Measurements from ENCODE around the gene GLMP.

Gene GLMP

GRCh38 chr1:156303241-156303640 is 7.8 kb upstream of the GLMP start:
- no peaks in the 10 kb centered on the region for H3K27me3 Mint-ChIP-seq
- no peak overlapping the region for H3K4me3 Mint-ChIP-seq
- no peaks in the 10 kb centered on the region for H3K9me3 Mint-ChIP-seq (ENCODE audit: low read depth)
- no peak overlapping the region for H3K27ac Mint-ChIP-seq
- no peaks in the 10 kb centered on the region for H3K4me1 Mint-ChIP-seq (ENCODE audit: low read depth)
- H3K36me3 Mint-ChIP-seq: peaks cover 2% of the 10 kb centered on the region

GRCh38 chr1:156298852-156299357 is 3.4 kb upstream of the GLMP start, which contains the start of gene VHLL:
Gene VHLL (minus strand): TSS chr1:156299307. CDS start chr1:156299189, 118 bp downstream.
- no peaks in the 10 kb centered on the region for H3K36me3 Mint-ChIP-seq

DNA sequence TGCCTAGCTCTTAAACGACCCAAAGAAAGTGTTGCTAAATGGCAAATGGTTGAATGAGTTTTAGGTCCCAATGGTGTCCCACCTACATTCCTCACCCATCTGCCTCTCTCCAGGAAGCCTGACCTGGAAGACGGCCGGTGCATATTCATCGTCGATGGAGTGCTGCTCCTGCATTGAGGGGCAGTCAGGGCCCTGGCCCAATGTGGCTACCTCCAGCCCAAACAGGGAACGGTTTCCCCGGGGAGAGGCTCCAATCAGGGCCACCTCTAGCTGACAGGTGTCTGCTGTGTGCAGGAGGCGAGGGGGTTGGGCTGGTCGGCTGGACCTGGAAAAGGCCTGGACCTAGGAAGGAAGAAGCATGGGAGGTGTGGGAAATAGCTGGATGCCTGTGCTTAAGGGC is 1.6 kb downstream of the GLMP start:
- H3K4me3 Mint-ChIP-seq: no peak overlapping the region
- no peaks in the 10 kb centered on the region for H3K36me3 Mint-ChIP-seq
- H3K27me3 Mint-ChIP-seq: no peaks in the 10 kb centered on the region
- H3K4me1 Mint-ChIP-seq (ENCODE audit: low read depth): peaks cover 16% of the 10 kb centered on the region
- no peaks in the 10 kb centered on the region for H3K9me3 Mint-ChIP-seq (ENCODE audit: low read depth)
- H3K27ac Mint-ChIP-seq: no peak overlapping the region

More at GRCh38 chr1:156298852-156299357, 3.4 kb upstream of the GLMP start, which contains the start of gene VHLL:
- H3K4me1 Mint-ChIP-seq (ENCODE audit: low read depth): peaks cover 16% of the 10 kb centered on the region
- no peaks in the 10 kb centered on the region for H3K9me3 Mint-ChIP-seq (ENCODE audit: low read depth)
- H3K4me3 Mint-ChIP-seq: no peak within 1 kb of the TSS
- no peak within 1 kb of the TSS for H3K27ac Mint-ChIP-seq
- H3K27me3 Mint-ChIP-seq: no peaks in the 10 kb centered on the region

DNA sequence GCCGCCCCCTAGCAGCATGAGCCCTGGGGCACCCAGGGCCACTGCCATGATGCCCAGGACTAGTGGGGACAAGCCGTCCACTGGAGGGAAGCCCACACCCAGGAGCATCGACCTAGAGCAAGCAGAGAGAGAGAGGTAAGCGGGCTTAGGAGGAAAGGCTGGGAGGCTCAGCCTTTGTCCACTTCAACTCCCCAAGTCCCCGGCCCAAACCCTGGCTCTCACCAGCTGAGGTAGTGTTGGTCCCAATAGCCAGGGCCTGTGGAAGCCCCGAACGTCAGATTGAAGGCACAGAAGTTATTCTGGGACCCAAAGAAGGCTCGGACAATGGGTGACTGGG is 2.4 kb downstream of the GLMP start:
- H3K27ac Mint-ChIP-seq: no peak overlapping the region
- no peaks in the 10 kb centered on the region for H3K9me3 Mint-ChIP-seq (ENCODE audit: low read depth)
- H3K27me3 Mint-ChIP-seq: no peaks in the 10 kb centered on the region
- no peaks in the 10 kb centered on the region for H3K36me3 Mint-ChIP-seq
- no peak overlapping the region for H3K4me3 Mint-ChIP-seq
- peaks cover 16% of the 10 kb centered on the region for H3K4me1 Mint-ChIP-seq (ENCODE audit: low read depth)

- no peak overlapping the region for H3K4me3 Mint-ChIP-seq
- H3K9me3 Mint-ChIP-seq (ENCODE audit: low read depth): no peaks in the 10 kb centered on the region
- no peaks in the 10 kb centered on the region for H3K27me3 Mint-ChIP-seq
- H3K4me1 Mint-ChIP-seq (ENCODE audit: low read depth): peaks cover 16% of the 10 kb centered on the region
- H3K27ac Mint-ChIP-seq: peak overlapping the region; percentile 50
- no peaks in the 10 kb centered on the region for H3K36me3 Mint-ChIP-seq
Measured at GRCh38 chr1:156291226-156292061, 4.0 kb downstream of the GLMP start.

DNA sequence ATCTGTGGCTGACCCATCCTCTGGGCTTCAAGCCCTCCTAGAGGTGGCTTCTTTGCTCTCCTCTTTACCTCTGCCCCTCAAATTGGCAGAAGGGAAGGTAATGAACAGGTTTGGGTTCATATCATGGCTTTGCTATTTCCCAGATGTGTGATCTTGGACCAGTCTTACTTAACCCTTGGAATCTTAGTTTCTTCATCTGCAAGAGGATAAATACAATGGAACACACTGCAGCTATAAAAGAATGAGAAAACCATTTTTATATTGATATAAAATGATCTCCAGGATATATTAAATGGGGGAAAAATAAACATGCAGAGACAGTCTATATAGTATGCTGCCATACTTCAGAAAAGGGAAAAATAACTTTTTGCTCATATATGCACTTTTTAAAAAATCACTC is 5.6 kb downstream of the GLMP start:
- no peaks in the 10 kb centered on the region for H3K27me3 Mint-ChIP-seq
- no peaks in the 10 kb centered on the region for H3K9me3 Mint-ChIP-seq (ENCODE audit: low read depth)
- H3K4me3 Mint-ChIP-seq: no peak overlapping the region
- peaks cover 4% of the 10 kb centered on the region for H3K4me1 Mint-ChIP-seq (ENCODE audit: low read depth)
- H3K27ac Mint-ChIP-seq: peak overlapping the region; percentile 6
- no peaks in the 10 kb centered on the region for H3K36me3 Mint-ChIP-seq

GRCh38 chr1:156286061-156286460 is 9.4 kb downstream of the GLMP start:
- Mint-ChIP-seq H3K4me3 (no peak overlapping the region), H3K27ac (no peak overlapping the region), H3K4me1 (ENCODE audit: low read depth) (peaks cover 17% of the 10 kb centered on the region), H3K36me3 (no peaks in the 10 kb centered on the region), H3K27me3 (no peaks in the 10 kb centered on the region), H3K9me3 (ENCODE audit: low read depth) (no peaks in the 10 kb centered on the region)

DNA sequence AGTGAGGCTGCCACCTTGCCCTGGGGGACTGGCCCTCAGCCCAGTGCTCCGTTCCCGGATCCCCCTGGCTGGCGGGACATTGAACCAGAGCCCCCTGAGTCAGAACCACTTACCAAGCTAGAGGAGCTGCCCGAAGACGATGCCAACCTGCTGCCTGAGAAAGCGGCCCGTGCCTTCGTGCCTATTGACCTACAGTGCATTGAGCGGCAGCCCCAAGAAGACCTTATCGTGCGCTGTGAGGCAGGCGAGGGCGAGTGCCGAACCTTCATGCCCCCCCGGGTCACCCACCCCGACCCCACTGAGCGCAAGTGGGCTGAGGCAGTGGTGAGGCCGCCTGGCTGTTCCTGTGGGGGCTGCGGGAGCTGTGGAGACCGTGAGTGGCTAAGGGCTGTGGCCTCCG is 10.0 kb downstream of the GLMP start:
- no peaks in the 10 kb centered on the region for H3K27me3 Mint-ChIP-seq
- H3K4me3 Mint-ChIP-seq: no peak overlapping the region
- H3K4me1 Mint-ChIP-seq (ENCODE audit: low read depth): peaks cover 22% of the 10 kb centered on the region
- H3K27ac Mint-ChIP-seq: no peak overlapping the region
- no peaks in the 10 kb centered on the region for H3K36me3 Mint-ChIP-seq
- H3K9me3 Mint-ChIP-seq (ENCODE audit: low read depth): no peaks in the 10 kb centered on the region

- Mint-ChIP-seq H3K36me3 (no peaks in the 10 kb centered on the region), H3K9me3 (ENCODE audit: low read depth) (no peaks in the 10 kb centered on the region), H3K27me3 (no peaks in the 10 kb centered on the region), H3K4me1 (ENCODE audit: low read depth) (peaks cover 27% of the 10 kb centered on the region), H3K27ac (no peak overlapping the region), H3K4me3 (peak overlapping the region; percentile 38)
Measured at GRCh38 chr1:156284757-156285156, 10.7 kb downstream of the GLMP start.

- no peaks in the 10 kb centered on the region for H3K36me3 Mint-ChIP-seq
- peak within 1 kb of the TSS; percentile 99 for H3K4me3 Mint-ChIP-seq
- H3K4me1 Mint-ChIP-seq (ENCODE audit: low read depth): peaks cover 27% of the 10 kb centered on the region
- H3K27me3 Mint-ChIP-seq: no peaks in the 10 kb centered on the region
- H3K27ac Mint-ChIP-seq: peak within 1 kb of the TSS; percentile 98
- no peaks in the 10 kb centered on the region for H3K9me3 Mint-ChIP-seq (ENCODE audit: low read depth)
Measured at GRCh38 chr1:156284112-156284511, 11.4 kb downstream of the GLMP start, which contains the start of gene TMEM79. Gene TMEM79 (plus strand): TSS chr1:156284325. CDS start chr1:156285227, 902 bp downstream.

GRCh38 chr1:156283521-156283920 is 12.0 kb downstream of the GLMP start:
- H3K4me1 Mint-ChIP-seq (ENCODE audit: low read depth): peaks cover 27% of the 10 kb centered on the region
- no peaks in the 10 kb centered on the region for H3K36me3 Mint-ChIP-seq
- H3K9me3 Mint-ChIP-seq (ENCODE audit: low read depth): no peaks in the 10 kb centered on the region
- peak overlapping the region; percentile 99 for H3K4me3 Mint-ChIP-seq
- H3K27ac Mint-ChIP-seq: peak overlapping the region; percentile 98
- no peaks in the 10 kb centered on the region for H3K27me3 Mint-ChIP-seq

GRCh38 chr1:156282479-156283222 is 12.8 kb downstream of the GLMP start, which contains the start of gene SMG5:
Gene SMG5 (minus strand): TSS chr1:156282825. CDS start chr1:156282680, 145 bp downstream.
- peak within 1 kb of the TSS; percentile 99 for H3K4me3 Mint-ChIP-seq
- no peaks in the 10 kb centered on the region for H3K9me3 Mint-ChIP-seq (ENCODE audit: low read depth)
- peaks cover 2% of the 10 kb centered on the region for H3K36me3 Mint-ChIP-seq
- H3K27ac Mint-ChIP-seq: peak within 1 kb of the TSS; percentile 98
- no peaks in the 10 kb centered on the region for H3K27me3 Mint-ChIP-seq
- peaks cover 31% of the 10 kb centered on the region for H3K4me1 Mint-ChIP-seq (ENCODE audit: low read depth)

DNA sequence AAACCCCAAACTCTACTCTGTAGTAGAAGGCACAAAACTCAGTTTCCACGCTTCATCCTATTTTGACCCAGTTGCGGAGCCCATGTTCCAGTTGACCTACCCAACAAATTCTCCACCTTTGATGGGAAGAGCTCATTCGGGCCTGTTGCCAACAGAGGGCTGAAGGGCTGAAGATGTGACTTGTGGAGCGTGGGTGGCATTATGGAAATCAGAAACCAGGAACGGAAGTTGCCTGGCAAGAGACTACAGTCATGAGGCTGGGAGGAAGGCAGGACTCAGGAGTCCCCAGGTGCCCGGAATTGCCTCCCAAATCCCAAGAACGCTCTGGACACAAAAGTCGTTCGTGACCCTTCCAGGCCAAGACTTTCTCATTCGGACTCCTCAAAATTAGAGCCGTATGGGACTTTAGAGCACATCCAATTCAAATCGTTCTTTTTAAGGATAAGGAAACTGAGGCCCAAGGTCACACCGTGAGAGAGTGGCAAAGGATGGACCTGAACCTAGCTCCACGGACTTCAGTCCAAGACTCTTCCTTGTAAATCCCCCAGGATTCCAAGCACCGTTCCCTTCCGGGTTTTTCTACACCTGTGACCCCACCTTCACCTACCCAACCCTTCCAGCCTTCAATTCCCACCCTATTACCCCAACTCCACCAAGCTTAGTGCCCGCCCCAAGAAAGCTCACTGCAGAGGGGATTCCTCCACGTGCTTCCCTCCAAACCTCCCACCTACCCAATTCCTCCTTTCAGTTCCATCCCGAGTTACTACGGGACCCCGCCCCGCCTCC is 13.6 kb downstream of the GLMP start:
- peaks cover 2% of the 10 kb centered on the region for H3K36me3 Mint-ChIP-seq
- H3K9me3 Mint-ChIP-seq (ENCODE audit: low read depth): no peaks in the 10 kb centered on the region
- H3K27me3 Mint-ChIP-seq: no peaks in the 10 kb centered on the region
- H3K4me3 Mint-ChIP-seq: peak overlapping the region; percentile 99
- H3K27ac Mint-ChIP-seq: peak overlapping the region; percentile 98
- H3K4me1 Mint-ChIP-seq (ENCODE audit: low read depth): peaks cover 31% of the 10 kb centered on the region

- H3K4me3 Mint-ChIP-seq: peak overlapping the region; percentile 99
- peaks cover 2% of the 10 kb centered on the region for H3K36me3 Mint-ChIP-seq
- peak overlapping the region; percentile 98 for H3K27ac Mint-ChIP-seq
- no peaks in the 10 kb centered on the region for H3K27me3 Mint-ChIP-seq
- H3K9me3 Mint-ChIP-seq (ENCODE audit: low read depth): no peaks in the 10 kb centered on the region
- H3K4me1 Mint-ChIP-seq (ENCODE audit: low read depth): peaks cover 31% of the 10 kb centered on the region
Measured at GRCh38 chr1:156281281-156281680, 14.2 kb downstream of the GLMP start.

Data from activated naive CD8-positive, alpha-beta T cell (primary cell).